ENCODE data around the gene TIPRL. TPM values are rescaled to one million over a fixed set of nuclear protein-coding genes. Genes with fewer than 3 reads are reported as not detected.

TIPRL gene
- total and polyA plus RNA-seq, 2 of the 8 experiments (the other 6 are each of a cell fraction or from before 2014, with no cell fraction given) = 8.1 to 27.4 TPM

DNA sequence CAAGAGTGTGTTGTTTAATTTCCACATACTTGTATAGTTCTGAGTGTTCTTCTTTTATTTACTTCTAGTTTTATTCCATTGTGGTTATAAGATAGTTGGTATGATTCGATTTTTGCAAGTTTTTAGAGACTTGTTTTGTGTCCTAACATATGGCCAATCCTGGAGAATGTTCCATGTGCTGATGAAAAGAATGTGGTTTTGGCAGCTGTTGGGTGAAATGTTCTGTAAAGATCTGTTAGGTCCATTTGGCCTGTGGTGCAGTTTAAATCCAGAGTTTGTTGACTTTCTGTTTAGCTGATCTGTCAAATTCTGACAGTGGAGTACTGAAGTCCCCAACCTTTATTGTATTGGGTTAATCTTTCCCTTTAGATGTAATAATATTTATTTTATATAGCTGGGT lies 19.5 kb upstream of the TIPRL start:
- H3K18ac ChIP-seq (ENCODE audit: extremely low read depth, low read length) = no peak overlapping the region
- no peak overlapping the region for H2BK20ac ChIP-seq (ENCODE audit: low read length)
- no peaks in the 10 kb centered on the region for H3K9me3 ChIP-seq (ENCODE audit: insufficient read depth in 2 of 2, low read depth in 1 of 2, low read length in 1 of 2)
- H3K23ac ChIP-seq (ENCODE audit: insufficient read length) = no peak overlapping the region
- H3K4me2 ChIP-seq (ENCODE audit: insufficient read depth in 1 of 2, low read depth in 2 of 2, low read length in 2 of 2) = no peak overlapping the region
- H2AFZ ChIP-seq (ENCODE audit: low read length) = no peak overlapping the region
- no peaks in the 10 kb centered on the region for H3K23me2 ChIP-seq (ENCODE audit: low read depth, low read length)
- 86% methylated on average over 1 of the region's 1 CpG; no CpG with 5 or more reads in 1 of the 2 experiments for WGBS, 2 experiments (ENCODE audit: extremely low coverage in 1 of 2, insufficient coverage in 1 of 2, insufficient read length in 1 of 2, insufficient replicate concordance in 2 of 2, low coverage in 1 of 2, low lambda C conversion rate in 2 of 2, missing lambda C conversion rate in 1 of 2)
- no peak overlapping the region for H3K27ac ChIP-seq (ENCODE audit: low read depth, low read length)
- H2BK120ac ChIP-seq (replicated peaks; ENCODE audit: low read depth, low read length) = no peak overlapping the region
- POLR2A ChIA-PET (ENCODE audit: partially characterized antibody) = no interaction called here
- CTCF ChIA-PET (ENCODE audit: partially characterized antibody) = interaction anchor here (0.6 to 2.3 kb wide), 2 partner anchors 14 to 184 kb away, joined by 3 to 8 read pairs; no protein-coding TSS in a partner anchor
- H3K79me2 ChIP-seq (ENCODE audit: control insufficient read depth in 1 of 2, insufficient read depth in 2 of 2, low read length in 2 of 2) = no peaks in the 10 kb centered on the region
- no peak overlapping the region for H4K91ac ChIP-seq (replicated peaks; ENCODE audit: insufficient read length, low read length)
- no peak overlapping the region for H2BK15ac ChIP-seq (ENCODE audit: low read length)
- H3K79me1 ChIP-seq (ENCODE audit: low read depth, low read length) = no peaks in the 10 kb centered on the region
- H4K5ac ChIP-seq (ENCODE audit: insufficient read length, low read depth, low read length) = no peak overlapping the region
- no peak for DNase-seq (ENCODE audit: low read depth in 1 of 2, low spot score in 2 of 2)
- no peak for FAIRE-seq
- no peak overlapping the region for H2AK5ac ChIP-seq (ENCODE audit: low read depth, low read length)
- no peaks in the 10 kb centered on the region for H3K36me3 ChIP-seq (ENCODE audit: control insufficient read depth in 2 of 4, insufficient read depth in 4 of 4, low read length in 3 of 4)
- no peak overlapping the region for H2BK5ac ChIP-seq (ENCODE audit: low read depth, low read length)
- no peak overlapping the region for H4K8ac ChIP-seq (ENCODE audit: extremely low read depth, insufficient read depth, low read length)
- no peak overlapping the region for H2BK12ac ChIP-seq (ENCODE audit: low read depth, low read length)
- H3K4me3 ChIP-seq (ENCODE audit: extremely low read depth in 1 of 4, insufficient read depth in 2 of 4, low read depth in 3 of 4, low read length in 4 of 4) = no peak overlapping the region
- H3K4me1 ChIP-seq (replicated peaks in 1 of 4; ENCODE audit: control insufficient read depth in 3 of 4, insufficient read depth in 4 of 4, low read length in 3 of 4) = no peaks in the 10 kb centered on the region
- H3K56ac ChIP-seq (replicated peaks; ENCODE audit: insufficient read length, low read depth, low read length) = no peak overlapping the region
- H3K27me3 ChIP-seq (replicated peaks in 1 of 4; ENCODE audit: control insufficient read depth in 3 of 4, extremely low read depth in 1 of 4, insufficient read depth in 3 of 4, low read length in 3 of 4) = no peaks in the 10 kb centered on the region
- no peak overlapping the region for H3K14ac ChIP-seq (ENCODE audit: insufficient read length)
- no peak overlapping the region for H3K9ac ChIP-seq (replicated peaks in 1 of 4; ENCODE audit: extremely low read depth in 1 of 4, low read depth in 3 of 4, low read length in 3 of 4)
- H4K20me1 ChIP-seq (replicated peaks in 1 of 2; ENCODE audit: control insufficient read depth in 1 of 2, insufficient read depth in 2 of 2, low read length in 2 of 2) = no peaks in the 10 kb centered on the region
- H3K4ac ChIP-seq (replicated peaks; ENCODE audit: insufficient read length, low read depth, low read length) = no peak overlapping the region
- TF ChIP-seq TBP (IDR thresholded peaks at IDR 0.05; ENCODE audit: low read depth, low read length) = no peak
- TF ChIP-seq EZH2 (IDR thresholded peaks at IDR 0.05; ENCODE audit: low read depth, low read length, severe bottlenecking) = no peak
- no peak for TF ChIP-seq TAF1 (IDR thresholded peaks at IDR 0.05; ENCODE audit: low read depth, low read length)
- no peak for TF ChIP-seq ZNF274 (IDR thresholded peaks at IDR 0.05; ENCODE audit: borderline replicate concordance, extremely low read depth, low read length)
- TF ChIP-seq RFX5 (IDR thresholded peaks at IDR 0.05; ENCODE audit: borderline replicate concordance, low read depth, low read length) = no peak
- TF ChIP-seq KDM5A (IDR thresholded peaks at IDR 0.05; ENCODE audit: low read length) = no peak
- no peak for TF ChIP-seq SP2 (IDR thresholded peaks at IDR 0.05; ENCODE audit: low read length)
- TF ChIP-seq TEAD4 (IDR thresholded peaks at IDR 0.05; ENCODE audit: low read depth, low read length) = no peak
- TF ChIP-seq, protein P1, sequence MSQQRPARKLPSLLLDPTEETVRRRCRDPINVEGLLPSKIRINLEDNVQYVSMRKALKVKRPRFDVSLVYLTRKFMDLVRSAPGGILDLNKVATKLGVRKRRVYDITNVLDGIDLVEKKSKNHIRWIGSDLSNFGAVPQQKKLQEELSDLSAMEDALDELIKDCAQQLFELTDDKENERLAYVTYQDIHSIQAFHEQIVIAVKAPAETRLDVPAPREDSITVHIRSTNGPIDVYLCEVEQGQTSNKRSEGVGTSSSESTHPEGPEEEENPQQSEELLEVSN (IDR thresholded peaks at IDR 0.05) = no peak
- TF ChIP-seq GABPA (IDR thresholded peaks at IDR 0.05; ENCODE audit: borderline replicate concordance, insufficient read depth, low read length) = no peak
